Astrocyte of the cerebellum (primary cell): ENCODE measurements around the gene KIRREL2.
A peak's percentile ranks its signal among the peaks of the same experiment; 100 is the strongest.

Experiments used
- DNase-seq: peaks from one replicate; pipeline ENCODE4 v3.0.0-alpha.2; 2011; ENCODE audit warnings: low read depth
- H3K4me3 ChIP-seq: 2 replicates; pipeline ENCODE4 v1.5.1; 2011; ENCODE audit warnings: mild to moderate bottlenecking, low read depth, low read length, moderate library complexity
- in situ Hi-C: cut with HindIII; loops from 2 replicates; pipeline ENCODE4 v1.10.0; 2017; ENCODE audit warnings: low sequenced_read_pairs
- TF ChIP-seq, protein P1 (sequence below): IDR thresholded peaks from 2 replicates; pipeline ENCODE4 v1.5.1; 2012; ENCODE audit warnings: low read length, low read depth, moderate library complexity, mild to moderate bottlenecking; ENCODE audit errors: missing control alignments

Gene KIRREL2

GRCh38 chr19:35870798-35871197 lies 14.1 kb downstream of the KIRREL2 start:
- no peak for DNase-seq
- in situ Hi-C loops, result no loop called here
- TF ChIP-seq, protein P1, sequence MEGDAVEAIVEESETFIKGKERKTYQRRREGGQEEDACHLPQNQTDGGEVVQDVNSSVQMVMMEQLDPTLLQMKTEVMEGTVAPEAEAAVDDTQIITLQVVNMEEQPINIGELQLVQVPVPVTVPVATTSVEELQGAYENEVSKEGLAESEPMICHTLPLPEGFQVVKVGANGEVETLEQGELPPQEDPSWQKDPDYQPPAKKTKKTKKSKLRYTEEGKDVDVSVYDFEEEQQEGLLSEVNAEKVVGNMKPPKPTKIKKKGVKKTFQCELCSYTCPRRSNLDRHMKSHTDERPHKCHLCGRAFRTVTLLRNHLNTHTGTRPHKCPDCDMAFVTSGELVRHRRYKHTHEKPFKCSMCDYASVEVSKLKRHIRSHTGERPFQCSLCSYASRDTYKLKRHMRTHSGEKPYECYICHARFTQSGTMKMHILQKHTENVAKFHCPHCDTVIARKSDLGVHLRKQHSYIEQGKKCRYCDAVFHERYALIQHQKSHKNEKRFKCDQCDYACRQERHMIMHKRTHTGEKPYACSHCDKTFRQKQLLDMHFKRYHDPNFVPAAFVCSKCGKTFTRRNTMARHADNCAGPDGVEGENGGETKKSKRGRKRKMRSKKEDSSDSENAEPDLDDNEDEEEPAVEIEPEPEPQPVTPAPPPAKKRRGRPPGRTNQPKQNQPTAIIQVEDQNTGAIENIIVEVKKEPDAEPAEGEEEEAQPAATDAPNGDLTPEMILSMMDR, result no peak
- H3K4me3 ChIP-seq, result no peak overlapping the region

DNA sequence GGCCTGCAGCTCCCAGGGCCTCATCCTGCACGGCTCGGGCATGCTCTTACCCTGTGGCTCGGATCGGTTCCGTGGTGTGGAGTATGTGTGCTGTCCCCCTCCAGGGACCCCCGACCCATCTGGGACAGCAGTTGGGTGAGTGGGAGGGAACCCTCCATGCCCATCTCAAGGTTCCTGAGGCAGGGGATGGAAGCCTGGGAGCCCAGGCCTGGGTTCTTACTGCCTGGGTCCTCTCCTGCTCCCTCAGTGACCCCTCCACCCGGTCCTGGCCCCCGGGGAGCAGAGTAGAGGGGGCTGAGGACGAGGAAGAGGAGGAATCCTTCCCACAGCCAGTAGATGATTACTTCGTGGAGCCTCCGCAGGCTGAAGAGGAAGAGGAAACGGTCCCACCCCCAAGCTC lies 14.9 kb downstream of the KIRREL2 start:
- TF ChIP-seq, protein P1, result no peak
- no peak for DNase-seq
- no peak overlapping the region for H3K4me3 ChIP-seq
- in situ Hi-C loops, result no loop called here

DNA sequence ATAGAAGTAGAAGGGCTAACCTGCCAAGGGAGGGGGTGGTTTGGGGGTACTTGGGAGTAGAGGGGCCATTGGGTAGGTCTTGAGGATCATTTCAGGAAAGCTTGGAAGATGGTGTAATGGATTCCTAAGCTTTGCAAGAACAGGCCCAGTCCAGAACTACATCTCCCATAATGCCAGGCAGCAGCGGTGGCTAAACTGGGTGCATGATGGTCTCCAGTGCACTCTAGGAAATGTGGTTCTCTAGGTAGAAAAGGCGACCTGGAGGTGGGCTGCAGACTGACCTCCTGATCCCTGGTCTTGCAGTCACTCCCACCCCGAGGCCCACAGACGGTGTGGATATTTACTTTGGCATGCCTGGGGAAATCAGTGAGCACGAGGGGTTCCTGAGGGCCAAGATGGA lies 15.5 kb downstream of the KIRREL2 start:
- TF ChIP-seq, protein P1, result no peak
- in situ Hi-C loops, result no loop called here
- no peak overlapping the region for H3K4me3 ChIP-seq
- DNase-seq, result no peak

- TF ChIP-seq, protein P1, result no peak
- in situ Hi-C loops, result no loop called here
Observed at GRCh38 chr19:35874392-35874930, 17.8 kb downstream of the KIRREL2 start.

GRCh38 chr19:35879068-35879467 lies 22.4 kb downstream of the KIRREL2 start:
- in situ Hi-C loops, result no loop called here
- TF ChIP-seq, protein P1, result no peak
- no peak for DNase-seq
- H3K4me3 ChIP-seq, result no peak overlapping the region

More at GRCh38 chr19:35874392-35874930, 17.8 kb downstream of the KIRREL2 start:
- DNase-seq, result no peak
- no peak overlapping the region for H3K4me3 ChIP-seq

DNA sequence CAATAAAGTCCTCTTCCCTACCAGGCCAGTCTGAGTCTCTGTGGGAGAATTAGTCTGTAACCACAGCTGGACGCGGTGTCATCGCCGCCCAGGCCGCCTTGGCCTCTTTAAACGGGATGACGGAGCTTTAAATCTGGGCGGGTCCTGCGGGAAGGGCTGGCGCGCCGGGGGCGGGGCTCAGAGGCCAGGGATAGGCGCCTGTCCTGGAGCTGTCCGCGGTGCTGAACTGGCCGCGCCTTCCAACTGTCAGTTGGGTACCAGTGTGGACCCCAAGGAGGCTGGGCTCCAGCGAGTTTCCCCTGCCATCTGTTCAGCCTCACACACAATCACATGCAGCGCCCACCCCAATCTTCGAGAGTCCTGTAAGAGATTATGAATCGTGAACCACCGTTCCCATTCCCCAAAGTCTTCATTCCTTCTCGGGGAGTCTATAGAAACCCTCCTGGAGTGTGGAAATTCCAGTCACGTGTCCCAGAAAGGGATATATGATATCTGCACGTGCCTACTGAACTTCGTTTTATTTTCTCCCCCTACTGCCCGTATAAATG lies 23.1 kb downstream of the KIRREL2 start:
- in situ Hi-C loops, result no loop called here
- DNase-seq, result peak; percentile 47
- TF ChIP-seq, protein P1, result no peak
- H3K4me3 ChIP-seq, result no peak overlapping the region
